ENCODE measurements around the gene SEC14L6. TPM values are rescaled to one million over a fixed set of nuclear protein-coding genes. Genes with fewer than 3 reads are reported as not detected.

SEC14L6 gene
- total RNA-seq, 2 experiments from 2014 or later = not detected

- CTCF ChIA-PET (ENCODE audit: unreplicated experiment) = no interaction called here
- peaks cover 21% of the 10 kb centered on the region for H3K79me2 ChIP-seq (ENCODE audit: insufficient read depth, low read depth, low read length)
- POLR2A ChIA-PET = interaction anchor here (0.7 kb wide), 1 partner anchor 106 kb away, joined by 3 read pairs; no protein-coding TSS in a partner anchor
- no peak overlapping the region for H2AFZ ChIP-seq (ENCODE audit: low read length)
- no peak for DNase-seq (ENCODE audit: low spot score)
- no peaks in the 10 kb centered on the region for H3K9me2 ChIP-seq (ENCODE audit: insufficient read depth, low read length)
- H3K4me1 ChIP-seq (ENCODE audit: insufficient read depth, low read length, poor library complexity, severe bottlenecking) = peaks cover 11% of the 10 kb centered on the region
- peaks cover 80% of the 10 kb centered on the region for H3K36me3 ChIP-seq (ENCODE audit: insufficient read depth, low read length)
- peaks cover 17% of the 10 kb centered on the region; the same call in 1 of the 2 replicates for H4K20me1 ChIP-seq (ENCODE audit: insufficient read depth, low read length)
- H3K4me3 ChIP-seq (ENCODE audit: low read depth, low read length, poor library complexity, severe bottlenecking) = no peak overlapping the region
- TF ChIP-seq CTCF (conservative IDR thresholded peaks at IDR 0.05; ENCODE audit: low read length) (no peak), EZH2phosphoT487 (IDR thresholded peaks at IDR 0.05; ENCODE audit: borderline replicate concordance, low read depth, low read length) (no peak)
- no peaks in the 10 kb centered on the region for H3K9me3 ChIP-seq (ENCODE audit: low read length)
- BruUV-seq (replicated peaks) = no TSS peak
- H3K4me2 ChIP-seq (ENCODE audit: low read length) = no peak overlapping the region
- no peak overlapping the region for H3K27ac ChIP-seq (ENCODE audit: low read depth, low read length, poor library complexity, severe bottlenecking)
- intact Hi-C loops (cut with micrococcal nuclease; ENCODE audit: unreplicated experiment) = no loop called here
Observed at GRCh38 chr22:30586414-30586813, 39.9 kb upstream of the SEC14L6 start.

- intact Hi-C loops (cut with micrococcal nuclease; ENCODE audit: unreplicated experiment) = no loop called here
- Histone ChIP-seq H3K9me3 (ENCODE audit: low read length) (no peaks in the 10 kb centered on the region), H3K9me2 (ENCODE audit: insufficient read depth, low read length) (no peaks in the 10 kb centered on the region), H2AFZ (ENCODE audit: low read length) (no peak overlapping the region), H3K79me2 (ENCODE audit: insufficient read depth, low read depth, low read length) (peaks cover under 1% of the 10 kb centered on the region), H4K20me1 (ENCODE audit: insufficient read depth, low read length) (no peaks in the 10 kb centered on the region), H3K4me2 (ENCODE audit: low read length) (no peak overlapping the region), H3K27ac (ENCODE audit: low read depth, low read length, poor library complexity, severe bottlenecking) (no peak overlapping the region), H3K4me1 (ENCODE audit: insufficient read depth, low read length, poor library complexity, severe bottlenecking) (no peaks in the 10 kb centered on the region), H3K36me3 (ENCODE audit: insufficient read depth, low read length) (peaks cover 99% of the 10 kb centered on the region), H3K4me3 (ENCODE audit: low read depth, low read length, poor library complexity, severe bottlenecking) (no peak overlapping the region)
- ChIA-PET POLR2A (no interaction called here), CTCF (ENCODE audit: unreplicated experiment) (no interaction called here)
- BruUV-seq (replicated peaks) = no TSS peak
- DNase-seq (ENCODE audit: low spot score) = no peak
- TF ChIP-seq CTCF (conservative IDR thresholded peaks at IDR 0.05; ENCODE audit: low read length) (no peak), EZH2phosphoT487 (IDR thresholded peaks at IDR 0.05; ENCODE audit: borderline replicate concordance, low read depth, low read length) (no peak)
Observed at GRCh38 chr22:30584441-30584840, 37.9 kb upstream of the SEC14L6 start.

- Histone ChIP-seq H3K4me2 (ENCODE audit: low read length) (no peak overlapping the region), H3K4me1 (ENCODE audit: insufficient read depth, low read length, poor library complexity, severe bottlenecking) (no peaks in the 10 kb centered on the region), H3K9me3 (ENCODE audit: low read length) (no peaks in the 10 kb centered on the region), H2AFZ (ENCODE audit: low read length) (no peak overlapping the region), H3K9me2 (ENCODE audit: insufficient read depth, low read length) (no peaks in the 10 kb centered on the region), H3K79me2 (ENCODE audit: insufficient read depth, low read depth, low read length) (no peaks in the 10 kb centered on the region), H3K4me3 (ENCODE audit: low read depth, low read length, poor library complexity, severe bottlenecking) (no peak overlapping the region), H4K20me1 (ENCODE audit: insufficient read depth, low read length) (no peaks in the 10 kb centered on the region), H3K27ac (ENCODE audit: low read depth, low read length, poor library complexity, severe bottlenecking) (no peak overlapping the region), H3K36me3 (ENCODE audit: insufficient read depth, low read length) (peaks cover 99% of the 10 kb centered on the region)
- POLR2A ChIA-PET = no interaction called here
- CTCF ChIA-PET (ENCODE audit: unreplicated experiment) = no interaction called here
- intact Hi-C loops (cut with micrococcal nuclease; ENCODE audit: unreplicated experiment) = no loop called here
- TF ChIP-seq CTCF (conservative IDR thresholded peaks at IDR 0.05; ENCODE audit: low read length) (no peak), EZH2phosphoT487 (IDR thresholded peaks at IDR 0.05; ENCODE audit: borderline replicate concordance, low read depth, low read length) (no peak)
- BruUV-seq (replicated peaks) = no TSS peak
- DNase-seq (ENCODE audit: low spot score) = no peak
Observed at GRCh38 chr22:30582788-30583545, 36.4 kb upstream of the SEC14L6 start.
